GM23338 (cell line): ENCODE measurements around the gene NUDT4.

Source experiments
- CREB1 ChIP-seq: fragments of 250-450 bp; sonication (Bioruptor Pico); IDR thresholded peaks from 2 replicates; pipeline ENCODE4 v1.5.0; 2020; ENCODE audit warnings: low read depth, mild to moderate bottlenecking, moderate library complexity
- EZH2 ChIP-seq: fragments of 200-600 bp; sonication (generic); IDR thresholded peaks from one replicate; pipeline ENCODE4 v1.8.0; 2017; ENCODE audit warnings: antibody characterized with exemption, mild to moderate bottlenecking, low read depth; ENCODE audit not compliant: unreplicated experiment
- EZH2phosphoT487 ChIP-seq: fragments of 200-600 bp; sonication (generic); IDR thresholded peaks from one replicate; pipeline ENCODE4 v1.8.1; 2018; ENCODE audit warnings: antibody characterized with exemption; ENCODE audit not compliant: unreplicated experiment
- POLR2AphosphoS5 ChIP-seq: IDR thresholded peaks from 2 replicates; pipeline ENCODE4 v1.6.1; 2016; ENCODE audit warnings: antibody characterized with exemption, low read depth
- ZNF114 ChIP-seq: fragments of 250-450 bp; sonication (Bioruptor Pico); IDR thresholded peaks from 2 replicates; pipeline ENCODE4 v1.5.0; 2020; ENCODE audit warnings: mild to moderate bottlenecking, moderate library complexity
- TF ChIP-seq, protein P1 (sequence below), 2 experiments: fragments of 200-600 bp in 1 of 2; sonication (generic) in 1 of 2; conservative IDR thresholded peaks; 2 replicates each; pipeline versions ENCODE4 v1.5.1 to v1.6.1; 2016 to 2017; ENCODE audit warnings: antibody characterized with exemption in 2 of 2, low read depth in 2 of 2, mild to moderate bottlenecking in 2 of 2, moderate library complexity in 1 of 2
- TF ChIP-seq, protein P2 (sequence below): IDR thresholded peaks from one replicate; pipeline ENCODE4 v1.6.1; 2018; ENCODE audit warnings: antibody characterized with exemption; ENCODE audit not compliant: unreplicated experiment

DNA sequence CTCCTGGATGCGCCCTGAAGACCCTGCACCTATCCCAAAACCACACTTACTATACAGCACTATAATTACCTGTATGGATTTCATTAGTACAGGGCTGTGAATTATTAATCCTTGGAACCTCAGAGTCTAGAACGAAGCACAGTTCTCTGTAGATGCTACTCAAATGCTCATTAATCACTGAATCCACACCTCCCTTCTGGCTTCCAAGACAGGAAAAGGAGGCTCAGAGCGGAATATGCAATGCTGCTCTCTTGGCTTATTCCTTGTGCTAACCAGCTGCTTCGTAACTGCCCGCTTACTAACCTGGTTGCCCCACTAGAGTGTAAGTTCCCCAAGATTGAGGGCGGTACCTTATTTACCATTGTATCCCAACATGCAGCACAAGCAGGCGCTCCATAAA lies 39.1 kb upstream of the NUDT4 start:
- TF ChIP-seq EZH2phosphoT487 (no peak), POLR2AphosphoS5 (no peak), EZH2 (no peak), ZNF114 (CRISPR knock-in tag) (no peak), CREB1 (CRISPR knock-in tag) (no peak)
- TF ChIP-seq, protein P1, sequence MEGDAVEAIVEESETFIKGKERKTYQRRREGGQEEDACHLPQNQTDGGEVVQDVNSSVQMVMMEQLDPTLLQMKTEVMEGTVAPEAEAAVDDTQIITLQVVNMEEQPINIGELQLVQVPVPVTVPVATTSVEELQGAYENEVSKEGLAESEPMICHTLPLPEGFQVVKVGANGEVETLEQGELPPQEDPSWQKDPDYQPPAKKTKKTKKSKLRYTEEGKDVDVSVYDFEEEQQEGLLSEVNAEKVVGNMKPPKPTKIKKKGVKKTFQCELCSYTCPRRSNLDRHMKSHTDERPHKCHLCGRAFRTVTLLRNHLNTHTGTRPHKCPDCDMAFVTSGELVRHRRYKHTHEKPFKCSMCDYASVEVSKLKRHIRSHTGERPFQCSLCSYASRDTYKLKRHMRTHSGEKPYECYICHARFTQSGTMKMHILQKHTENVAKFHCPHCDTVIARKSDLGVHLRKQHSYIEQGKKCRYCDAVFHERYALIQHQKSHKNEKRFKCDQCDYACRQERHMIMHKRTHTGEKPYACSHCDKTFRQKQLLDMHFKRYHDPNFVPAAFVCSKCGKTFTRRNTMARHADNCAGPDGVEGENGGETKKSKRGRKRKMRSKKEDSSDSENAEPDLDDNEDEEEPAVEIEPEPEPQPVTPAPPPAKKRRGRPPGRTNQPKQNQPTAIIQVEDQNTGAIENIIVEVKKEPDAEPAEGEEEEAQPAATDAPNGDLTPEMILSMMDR (conservative IDR thresholded peaks at IDR 0.05; ENCODE audit: low read depth in 2 of 2) = no peak
- TF ChIP-seq, protein P2, sequence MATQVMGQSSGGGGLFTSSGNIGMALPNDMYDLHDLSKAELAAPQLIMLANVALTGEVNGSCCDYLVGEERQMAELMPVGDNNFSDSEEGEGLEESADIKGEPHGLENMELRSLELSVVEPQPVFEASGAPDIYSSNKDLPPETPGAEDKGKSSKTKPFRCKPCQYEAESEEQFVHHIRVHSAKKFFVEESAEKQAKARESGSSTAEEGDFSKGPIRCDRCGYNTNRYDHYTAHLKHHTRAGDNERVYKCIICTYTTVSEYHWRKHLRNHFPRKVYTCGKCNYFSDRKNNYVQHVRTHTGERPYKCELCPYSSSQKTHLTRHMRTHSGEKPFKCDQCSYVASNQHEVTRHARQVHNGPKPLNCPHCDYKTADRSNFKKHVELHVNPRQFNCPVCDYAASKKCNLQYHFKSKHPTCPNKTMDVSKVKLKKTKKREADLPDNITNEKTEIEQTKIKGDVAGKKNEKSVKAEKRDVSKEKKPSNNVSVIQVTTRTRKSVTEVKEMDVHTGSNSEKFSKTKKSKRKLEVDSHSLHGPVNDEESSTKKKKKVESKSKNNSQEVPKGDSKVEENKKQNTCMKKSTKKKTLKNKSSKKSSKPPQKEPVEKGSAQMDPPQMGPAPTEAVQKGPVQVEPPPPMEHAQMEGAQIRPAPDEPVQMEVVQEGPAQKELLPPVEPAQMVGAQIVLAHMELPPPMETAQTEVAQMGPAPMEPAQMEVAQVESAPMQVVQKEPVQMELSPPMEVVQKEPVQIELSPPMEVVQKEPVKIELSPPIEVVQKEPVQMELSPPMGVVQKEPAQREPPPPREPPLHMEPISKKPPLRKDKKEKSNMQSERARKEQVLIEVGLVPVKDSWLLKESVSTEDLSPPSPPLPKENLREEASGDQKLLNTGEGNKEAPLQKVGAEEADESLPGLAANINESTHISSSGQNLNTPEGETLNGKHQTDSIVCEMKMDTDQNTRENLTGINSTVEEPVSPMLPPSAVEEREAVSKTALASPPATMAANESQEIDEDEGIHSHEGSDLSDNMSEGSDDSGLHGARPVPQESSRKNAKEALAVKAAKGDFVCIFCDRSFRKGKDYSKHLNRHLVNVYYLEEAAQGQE = no peak
